Fibroblast of skin of right biceps (primary cell): ENCODE results near the gene MISFA.
A peak's percentile ranks its signal among the peaks of the same experiment; 100 is the strongest.
"Not testable (repeated sequence)": the region's sequence is repeated elsewhere in the genome, so short reads cannot be mapped to it uniquely, and the experiment has no call there.

ENCODE experiments used
- DNase-seq: peaks from one replicate; pipeline ENCODE4 v3.0.0-alpha.2; 2013

MISFA gene

DNA sequence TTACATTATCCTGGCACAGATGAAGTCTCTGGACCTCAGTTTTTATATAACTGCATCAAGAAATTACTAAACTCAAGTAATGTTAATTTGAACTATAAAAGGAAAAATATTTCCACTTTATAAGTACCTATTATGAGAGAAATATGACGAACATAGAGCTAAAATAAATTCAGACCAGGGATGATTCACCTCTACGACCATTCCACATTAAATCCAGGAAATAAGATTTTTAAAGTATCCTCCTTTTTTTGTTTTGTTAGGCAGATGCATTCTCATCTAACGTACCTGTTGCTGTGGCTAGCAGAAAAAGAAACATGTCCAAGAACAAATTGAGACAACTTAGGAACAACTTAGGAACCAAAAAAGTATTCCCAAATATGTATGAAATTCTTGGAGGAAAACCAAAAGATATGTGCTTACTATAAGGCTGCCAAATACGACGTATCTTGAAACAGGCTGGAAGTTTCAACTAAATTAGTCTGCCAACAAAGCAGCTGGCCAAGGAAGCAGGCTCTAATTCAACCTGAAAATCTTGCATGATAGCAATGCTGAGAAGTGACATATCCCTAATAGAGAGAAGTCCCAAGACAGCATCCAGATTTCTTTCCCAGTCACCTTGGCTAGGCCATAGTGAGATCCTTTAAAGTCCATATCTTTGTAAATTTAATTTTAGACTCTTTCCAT is 18.9 kb downstream of the MISFA start:
- peak; percentile 31 for DNase-seq

DNA sequence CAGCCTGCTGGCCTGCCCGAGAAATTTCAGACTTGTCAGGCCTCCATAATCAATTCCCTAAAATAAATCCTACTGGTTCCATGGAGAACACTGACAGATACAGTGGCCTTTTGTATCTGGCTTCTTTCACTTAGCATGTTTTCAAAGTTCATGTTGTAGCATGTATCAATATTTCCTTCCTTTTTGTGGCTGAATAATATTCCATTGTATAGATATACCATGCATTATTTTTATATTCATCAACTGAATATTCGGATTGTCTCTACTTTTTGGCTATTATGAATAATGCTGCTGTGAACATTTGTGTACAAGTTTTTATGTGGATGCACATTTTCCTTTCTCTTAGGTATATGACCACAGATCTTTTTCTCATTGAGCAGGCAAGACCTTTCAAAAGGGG is 24.1 kb downstream of the MISFA start:
- DNase-seq = no peak

DNA sequence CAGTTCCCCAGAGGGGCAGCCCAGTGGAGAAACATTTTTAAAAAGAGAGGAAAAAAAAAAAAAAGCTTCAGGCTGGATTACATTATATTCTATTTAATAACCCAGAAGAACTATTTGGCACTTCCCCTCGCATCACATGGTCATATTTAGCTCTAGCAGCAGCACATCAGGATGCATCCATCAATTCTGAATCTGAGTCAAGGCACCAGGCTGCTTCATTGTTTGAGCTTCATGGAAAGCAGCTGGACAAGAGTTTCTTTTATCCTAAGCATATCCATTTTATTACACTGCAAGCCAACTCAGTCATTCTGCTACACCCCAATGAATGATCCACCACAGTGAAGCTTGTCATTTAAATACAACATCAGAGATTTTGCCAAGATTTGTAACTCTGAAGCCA is 24.6 kb downstream of the MISFA start:
- DNase-seq = no peak

DNA sequence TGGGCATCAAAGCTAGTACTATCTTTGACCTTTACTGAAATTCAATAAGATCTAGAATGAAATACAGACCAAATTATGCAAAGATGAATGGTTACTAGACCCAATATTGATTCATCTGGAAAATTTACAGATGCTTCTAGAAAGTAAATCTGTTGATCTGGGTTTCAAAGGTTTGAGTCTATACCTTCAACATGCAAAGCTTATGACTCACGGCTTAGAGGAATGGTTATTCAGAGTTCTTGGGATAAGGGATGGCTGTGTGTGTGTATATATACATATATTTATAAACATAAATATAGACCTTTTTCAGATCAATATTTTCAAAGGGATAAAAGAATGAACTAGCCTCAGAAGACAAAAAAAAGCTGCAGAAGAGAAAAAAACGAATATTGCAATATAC is 33.3 kb downstream of the MISFA start:
- no peak for DNase-seq

DNA sequence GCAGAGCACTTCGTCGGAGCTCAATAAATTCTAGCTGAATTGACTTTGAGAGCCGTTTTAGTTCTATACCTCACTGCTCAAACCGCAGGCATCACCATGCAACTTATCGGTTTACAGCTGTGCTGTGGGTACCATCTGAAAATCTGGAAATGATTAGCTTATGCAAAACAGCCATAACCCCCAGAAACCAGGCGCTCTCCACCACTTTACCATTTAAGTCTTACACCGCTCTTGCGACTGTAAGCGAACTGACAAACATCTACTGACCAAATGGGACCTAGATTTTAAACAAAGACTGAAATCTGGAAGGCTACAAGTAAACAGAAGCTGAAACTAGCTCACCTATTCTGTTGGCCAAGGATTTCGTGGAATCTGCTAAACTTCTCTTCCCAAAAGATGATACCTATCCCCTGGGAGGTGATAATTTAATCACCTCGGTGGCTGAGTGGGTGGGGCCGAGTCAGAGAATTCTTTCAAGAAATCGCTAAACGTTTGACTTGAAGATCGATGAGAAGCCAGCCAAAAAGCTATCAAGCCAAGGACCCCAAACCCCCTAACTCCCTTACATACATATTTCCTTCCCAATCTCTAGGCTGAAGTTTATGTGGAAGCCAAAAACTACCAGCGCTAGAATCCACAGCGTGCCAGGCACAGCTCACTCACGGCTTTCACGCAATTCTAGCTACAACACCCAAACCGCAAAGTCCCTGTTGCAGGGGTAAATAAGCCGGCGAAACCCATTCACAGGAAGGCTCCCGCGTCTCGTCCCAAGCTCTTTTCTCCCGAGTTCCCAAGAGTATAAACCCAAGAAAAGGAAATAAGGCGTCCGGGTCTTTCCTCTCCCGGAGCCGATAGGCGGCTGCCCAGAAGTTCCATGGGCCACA is 33.9 kb downstream of the MISFA start:
- DNase-seq = peak; percentile 42

DNA sequence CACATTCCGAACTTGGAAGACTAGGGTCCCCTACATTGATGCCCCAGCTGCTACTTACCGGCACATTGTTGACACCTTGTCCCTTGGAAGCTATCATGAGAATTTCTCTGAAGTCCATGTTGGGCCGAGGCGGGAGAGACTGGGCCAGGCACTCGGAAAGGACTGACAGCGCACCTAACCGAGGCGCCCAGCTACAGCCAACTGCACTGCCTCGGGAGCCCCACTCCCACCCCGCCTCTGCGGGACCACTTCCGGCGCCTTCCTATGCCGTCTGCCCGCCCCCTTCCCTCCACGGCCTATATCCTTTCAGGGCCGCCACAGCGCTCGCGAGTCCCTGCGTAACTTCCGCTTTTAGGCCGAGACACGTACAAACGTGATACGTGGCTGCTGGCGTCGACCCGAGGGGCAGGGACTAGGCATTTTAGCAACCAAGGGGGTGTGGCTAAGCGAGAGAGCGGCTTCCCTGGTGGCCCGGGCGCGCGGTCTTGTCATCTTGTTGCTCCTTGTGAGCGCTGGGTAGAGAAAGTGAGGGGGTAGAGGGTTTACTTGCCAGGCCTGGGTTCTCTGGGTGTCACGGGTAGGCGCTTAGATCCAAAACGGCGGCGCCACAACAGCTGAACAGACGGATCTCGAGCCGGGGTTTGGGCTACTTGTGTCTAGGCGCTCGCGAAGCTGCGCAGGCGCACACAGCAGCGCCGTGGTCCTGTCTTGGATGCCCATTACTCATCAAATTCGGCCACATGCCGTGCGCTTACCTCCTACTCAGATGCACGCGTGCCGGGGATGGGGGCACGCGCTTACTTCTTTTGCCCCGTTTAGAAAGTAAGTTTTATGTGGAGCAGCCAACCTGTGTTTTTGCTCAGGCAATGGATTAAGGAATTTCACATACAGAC is 34.8 kb downstream of the MISFA start, which contains the start of gene SPTY2D1:
Gene SPTY2D1, minus strand, starts transcription at position 203 of the 893 bp plus-strand sequence. Its CDS starts 85 bp downstream, at position 118.
- DNase-seq = peak; percentile 100

DNA sequence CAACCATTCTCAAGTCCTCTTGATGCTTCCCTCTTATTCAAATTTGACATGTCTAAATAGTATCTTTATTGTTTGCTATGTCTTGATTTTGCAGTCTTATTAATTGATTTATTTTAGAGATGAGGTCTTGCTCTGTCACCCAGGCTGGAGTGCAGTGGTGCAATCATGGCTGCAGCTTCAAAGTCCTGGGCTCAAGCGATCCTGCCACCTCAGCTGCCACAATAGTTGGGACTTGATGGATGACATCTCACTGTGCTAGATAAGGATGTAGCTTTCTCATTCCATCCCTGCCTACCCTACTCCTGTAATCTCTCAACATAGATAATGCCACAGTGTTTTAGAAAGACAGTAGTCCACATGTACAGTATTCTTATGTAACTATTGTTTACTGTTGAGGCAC is 42.1 kb downstream of the MISFA start:
- no peak for DNase-seq

DNA sequence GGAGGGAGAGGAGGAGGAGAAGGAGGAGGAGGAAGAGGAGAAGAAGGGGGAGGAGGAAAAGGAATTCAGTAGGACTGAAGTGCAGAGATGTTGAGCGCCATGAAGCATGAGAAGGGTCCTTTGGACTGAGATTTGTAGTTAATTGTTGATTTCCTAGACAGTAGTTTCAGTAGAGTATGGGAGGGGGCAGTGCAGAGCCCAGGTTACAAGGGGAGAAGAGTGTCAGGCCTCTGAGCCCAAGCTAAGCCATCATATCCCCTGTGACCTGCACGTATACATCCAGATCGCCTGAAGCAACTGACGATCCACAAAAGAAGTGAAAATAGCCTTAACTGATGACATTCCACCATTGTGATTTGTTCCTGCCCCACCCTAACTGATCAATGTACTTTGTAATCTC is 43.4 kb downstream of the MISFA start:
- DNase-seq = not testable (repeated sequence)

DNA sequence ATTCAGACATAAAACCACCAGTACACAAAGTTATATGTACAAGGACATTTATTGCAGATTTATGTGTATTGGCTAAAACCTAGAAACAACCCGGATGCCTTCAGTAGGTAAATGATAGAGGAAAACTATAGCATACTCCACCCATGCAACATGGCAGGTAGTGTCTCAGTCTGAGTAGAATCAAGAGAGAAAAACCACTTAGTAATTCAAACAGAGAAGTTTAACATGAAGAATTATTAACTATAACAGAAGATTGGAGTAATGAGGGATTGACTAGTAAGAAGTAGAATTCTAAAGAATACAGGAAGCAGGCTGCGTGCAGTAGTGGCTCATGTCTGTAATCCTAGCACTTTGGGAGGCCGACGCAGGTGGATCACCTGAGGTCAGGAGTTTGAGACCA is 50.8 kb downstream of the MISFA start:
- DNase-seq = no peak

DNA sequence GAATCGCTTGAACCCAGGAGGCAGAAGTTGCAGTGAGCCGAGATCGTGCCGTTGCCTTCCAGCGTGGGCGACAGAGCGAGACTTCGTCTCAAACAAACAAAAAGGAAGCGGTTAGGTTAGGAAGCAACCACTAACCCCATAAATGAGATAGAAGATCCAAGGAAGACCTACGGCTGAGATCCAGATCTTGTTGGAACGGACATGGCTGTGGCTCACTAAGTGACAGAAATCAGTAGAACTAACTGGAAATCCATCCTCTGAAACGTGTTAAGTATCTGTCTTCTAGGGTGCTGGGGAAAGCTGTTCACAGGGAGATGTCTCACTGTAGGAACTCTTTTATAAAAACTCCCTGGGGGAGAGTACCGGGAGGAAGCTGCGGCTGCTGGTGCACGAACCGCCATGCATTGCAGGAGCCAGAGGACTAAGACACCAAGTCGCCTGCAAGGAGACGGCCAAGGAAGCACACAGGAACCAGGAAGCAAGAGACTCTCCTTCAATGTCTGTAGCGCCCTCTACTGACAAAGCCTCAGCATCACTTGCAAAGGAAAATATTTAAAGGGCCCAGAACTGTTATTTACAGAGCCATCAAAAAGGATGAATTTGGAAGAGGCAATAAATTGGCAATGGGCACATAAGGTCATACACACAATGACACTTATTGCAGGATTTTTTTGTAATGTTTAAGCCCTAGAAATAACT is 51.4 kb downstream of the MISFA start:
- peak; percentile 63 for DNase-seq
